ENCODE data around the gene DPEP1.

GRCh38 chr16:89616623-89617022, 3.2 kb downstream of the DPEP1 start:
- TF ChIP-seq NFRKB (IDR thresholded peaks at IDR 0.05) (no peak), FOXM1 (IDR thresholded peaks at IDR 0.05; ENCODE audit: borderline replicate concordance) (no peak), ARNT (IDR thresholded peaks at IDR 0.05) (no peak), HDGF (IDR thresholded peaks at IDR 0.05; ENCODE audit: borderline replicate concordance) (no peak), SP1 (IDR thresholded peaks at IDR 0.05) (no peak), CTBP1 (IDR thresholded peaks at IDR 0.05; ENCODE audit: borderline replicate concordance) (no peak), ZNF384 (IDR thresholded peaks at IDR 0.05) (no peak), TARDBP (IDR thresholded peaks at IDR 0.05) (no peak), BHLHE40 (IDR thresholded peaks at IDR 0.05; ENCODE audit: borderline replicate concordance) (no peak), FOXK2 (IDR thresholded peaks at IDR 0.05) (no peak), SUZ12 (IDR thresholded peaks at IDR 0.05) (no peak), PKNOX1 (IDR thresholded peaks at IDR 0.05) (no peak)
